GM12878 (cell line): ENCODE results near the gene CAT. TPM values are rescaled to one million over a fixed set of nuclear protein-coding genes. Genes with fewer than 3 reads are reported as not detected.

Source experiments
- ATAC-seq: fragments of 200-7000 bp; cut with Tn5 transposase; 3 replicates; pipeline ENCODE4 v1.9.1; 2020; ENCODE audit warnings: mild to moderate bottlenecking, moderate library complexity
- BruUV-seq: library from RNA; stranded (reverse); fragments of 400-500 nt; replicated peaks from 2 replicates; lab custom pipeline; 2021; lab: Mats Ljungman, UMichigan
- CTCF ChIA-PET: fragments of 300-600 bp; sonication (Branson Sonifier 250); formaldehyde crosslinking; extraction: SDS; loops from one replicate; lab custom pipeline; 2021; ENCODE audit warnings: inconsistent platforms; lab: Yijun Ruan, JAX
- POLR2A ChIA-PET: fragments of 350-600 bp; formaldehyde crosslinking; extraction: SDS; loops from one replicate; lab custom pipeline; 2021; ENCODE audit warnings: inconsistent platforms; lab: Charles Lee
- RAD21 ChIA-PET: fragments of 300-600 bp; sonication (Branson Sonifier 250); formaldehyde crosslinking; loops from one replicate; lab custom pipeline; 2023; ENCODE audit warnings: antibody characterized with exemption; ENCODE audit not compliant: unreplicated experiment; lab: Charles Lee
- SMC1A ChIA-PET: fragments of 300-600 bp; sonication (Branson Sonifier 250); formaldehyde crosslinking; loops from one replicate; lab custom pipeline; 2023; ENCODE audit not compliant: unreplicated experiment, uncharacterized antibody; lab: Charles Lee
- DNase-seq: peaks from one replicate; pipeline ENCODE4 v3.0.0-alpha.2; 2011; ENCODE audit warnings: low read depth, low spot score
- FAIRE-seq: peaks from 3 replicates; lab custom pipeline; 2011; peaks lifted over from hg19 to GRCh38; lab: Jason Lieb, UNC
- H2AFZ ChIP-seq: 2 replicates; pipeline ENCODE4 v1.6.0; 2011; ENCODE audit warnings: low read depth, low read length, control low read depth; ENCODE audit not compliant: control insufficient read depth
- H3K27ac ChIP-seq: 2 replicates; pipeline ENCODE4 v1.5.1; 2011; ENCODE audit warnings: control low read depth; ENCODE audit not compliant: control insufficient read depth, insufficient read depth
- H3K27me3 ChIP-seq, 2 experiments: replicated peaks in 1 of 2; 2 replicates each; pipeline versions ENCODE4 v1.6.0 to v1.6.1; 2011; ENCODE audit warnings: low read length in 1 of 2; ENCODE audit not compliant: control insufficient read depth in 2 of 2, insufficient read depth in 2 of 2
- H3K36me3 ChIP-seq, 2 experiments: 2 replicates each; pipeline ENCODE4 v1.5.1; 2011; ENCODE audit warnings: low read length in 1 of 2; ENCODE audit not compliant: control insufficient read depth in 2 of 2, insufficient read depth in 2 of 2
- H3K4me1 ChIP-seq: 2 replicates; pipeline ENCODE4 v1.6.1; 2011; ENCODE audit warnings: mild to moderate bottlenecking, low read length, moderate library complexity, mixed read lengths; ENCODE audit not compliant: control insufficient read depth, insufficient read depth
- H3K4me2 ChIP-seq: 2 replicates; pipeline ENCODE4 v1.6.0; 2011; ENCODE audit warnings: control low read depth; ENCODE audit not compliant: control insufficient read depth, insufficient read depth
- H3K4me3 ChIP-seq: fragments of 200-600 bp; sonication (generic); 2 replicates; pipeline ENCODE4 v1.5.1; 2016
- H3K79me2 ChIP-seq: 2 replicates; pipeline ENCODE4 v1.6.0; 2011; ENCODE audit warnings: low read length; ENCODE audit not compliant: control insufficient read depth, insufficient read depth
- H3K9ac ChIP-seq: 2 replicates; pipeline ENCODE4 v1.8.0; 2011; ENCODE audit warnings: low read length, control low read depth, mixed read lengths; ENCODE audit not compliant: control insufficient read depth, insufficient read depth
- H3K9me3 ChIP-seq: replicated peaks from 3 replicates; pipeline ENCODE4 v1.5.1; 2011; ENCODE audit warnings: mild to moderate bottlenecking, low read length; ENCODE audit not compliant: control insufficient read depth, insufficient read depth
- H4K20me1 ChIP-seq: 2 replicates; pipeline ENCODE4 v1.6.0; 2011; ENCODE audit not compliant: control insufficient read depth, insufficient read depth
- GABPA ChIP-seq: IDR thresholded peaks from 2 replicates; pipeline ENCODE4 v1.6.1; 2014; ENCODE audit warnings: antibody characterized with exemption, low read depth, mild to moderate bottlenecking, inconsistent platforms
- JUND ChIP-seq: IDR thresholded peaks from 2 replicates; pipeline ENCODE4 v1.6.1; 2012; ENCODE audit warnings: low read depth, mild to moderate bottlenecking, low read length, improper control_type of control experiment, moderate library complexity
- NFYA ChIP-seq: IDR thresholded peaks from 2 replicates; pipeline ENCODE4 v1.6.1; 2011; ENCODE audit warnings: low read depth, mild to moderate bottlenecking, low read length, improper control_type of control experiment, borderline replicate concordance
- PAX5 ChIP-seq: IDR thresholded peaks from 2 replicates; pipeline ENCODE4 v1.6.1; 2011; ENCODE audit warnings: low read depth, low read length, borderline replicate concordance
- PML ChIP-seq: IDR thresholded peaks from 2 replicates; pipeline ENCODE4 v1.6.1; 2012; ENCODE audit warnings: low read length, inconsistent platforms
- RAD51 ChIP-seq: fragments of 450-650 bp; IDR thresholded peaks from 2 replicates; pipeline ENCODE4 v1.6.1; 2016; ENCODE audit warnings: moderate library complexity, mild to moderate bottlenecking, inconsistent platforms
- RCOR1 ChIP-seq: conservative IDR thresholded peaks from 2 replicates; pipeline ENCODE4 v1.6.1; 2012; ENCODE audit warnings: low read depth, low read length, improper control_type of control experiment
- RFX5 ChIP-seq: IDR thresholded peaks from 2 replicates; pipeline ENCODE4 v1.6.1; 2011; ENCODE audit warnings: low read depth, low read length, improper control_type of control experiment
- RUNX3 ChIP-seq: IDR thresholded peaks from 2 replicates; pipeline ENCODE4 v1.6.1; 2012; ENCODE audit warnings: low read length, inconsistent platforms
- WRNIP1 ChIP-seq: IDR thresholded peaks from 2 replicates; pipeline ENCODE4 v1.6.1; 2011; ENCODE audit warnings: low read depth, low read length, improper control_type of control experiment, borderline replicate concordance
- ZNF217 ChIP-seq: fragments of 450-650 bp; IDR thresholded peaks from 2 replicates; pipeline ENCODE4 v1.6.1; 2017; ENCODE audit warnings: antibody characterized with exemption, mild to moderate bottlenecking
- WGBS: methylation state at CpG from one replicate; pipeline ENCODE4 v1.1.6; 2016; ENCODE audit warnings: low lambda C conversion rate; ENCODE audit not compliant: insufficient replicate concordance, insufficient coverage; ENCODE audit errors: missing lambda C conversion rate; 5-methylcytosine and 5-hydroxymethylcytosine counted together
- in situ Hi-C: fragments of 300-500 bp; cut with MboI; formaldehyde crosslinking; loops from 9 replicates; pipeline ENCODE4 v1.14.3; 2018; ENCODE audit warnings: mixed read lengths
- intact Hi-C: fragments of 100-400 bp; cut with micrococcal nuclease; formaldehyde crosslinking; loops from one replicate; pipeline ENCODE4 v1.14.2; 2022; ENCODE audit not compliant: unreplicated experiment
- polyA plus RNA-seq, 11 experiments: library from polyadenylated mRNA; depleted of rRNA in 4 of 11; unstranded in 6 of 11; stranded (reverse) in 5 of 11; fragments of >200 nt; fragmentation: Nextera tagmentation in 4 of 11; fragmentation: Illumina TruSeq in 1 of 11; extraction: Ambion mirVana in 4 of 11; extraction: Trizol in 1 of 11; gene quantifications; 1 replicate in 1 of 11; 2 replicates in 10 of 11; pipeline versions ENCODE4 v1.2.1 to v1.2.3, GENCODE V29; 2011 to 2016; ENCODE audit warnings: inconsistent platforms in 2 of 11, missing spikeins in 2 of 11, low read depth in 1 of 11
- total RNA-seq, 4 experiments: library from RNA; depleted of rRNA in 3 of 4; stranded (reverse); fragments of >200 nt in 3 of 4; fragmentation: Illumina TruSeq in 1 of 4; extraction: Trizol in 1 of 4; gene quantifications; 2 replicates each; pipeline versions ENCODE4 v1.2.1 to v1.2.3, GENCODE V29; 2013 to 2021
- TF ChIP-seq, protein P1 (sequence below): fragments of 450-650 bp; IDR thresholded peaks from 2 replicates; pipeline ENCODE4 v1.6.1; 2017; ENCODE audit warnings: antibody characterized with exemption, mild to moderate bottlenecking, moderate library complexity
- TF ChIP-seq, protein P2 (sequence below): fragments of 450-650 bp; IDR thresholded peaks from 2 replicates; pipeline ENCODE4 v1.6.1; 2017; ENCODE audit warnings: borderline replicate concordance
- TF ChIP-seq, protein P3 (sequence below): fragments of 450-650 bp; IDR thresholded peaks from 2 replicates; pipeline ENCODE4 v1.6.1; 2017; ENCODE audit warnings: mild to moderate bottlenecking, low read depth, inconsistent platforms; ENCODE audit not compliant: poor library complexity, severe bottlenecking
- TF ChIP-seq, protein P4 (sequence below): fragments of 450-650 bp; IDR thresholded peaks from 2 replicates; pipeline ENCODE4 v1.6.1; 2018; ENCODE audit warnings: borderline replicate concordance, mild to moderate bottlenecking; ENCODE audit not compliant: partially characterized antibody

Gene CAT
- total and polyA plus RNA-seq, 10 of the 15 experiments (the other 5 are each of a cell fraction or from before 2014, with no cell fraction given), result 22.4 to 71.3 (median 33.6) TPM

DNA sequence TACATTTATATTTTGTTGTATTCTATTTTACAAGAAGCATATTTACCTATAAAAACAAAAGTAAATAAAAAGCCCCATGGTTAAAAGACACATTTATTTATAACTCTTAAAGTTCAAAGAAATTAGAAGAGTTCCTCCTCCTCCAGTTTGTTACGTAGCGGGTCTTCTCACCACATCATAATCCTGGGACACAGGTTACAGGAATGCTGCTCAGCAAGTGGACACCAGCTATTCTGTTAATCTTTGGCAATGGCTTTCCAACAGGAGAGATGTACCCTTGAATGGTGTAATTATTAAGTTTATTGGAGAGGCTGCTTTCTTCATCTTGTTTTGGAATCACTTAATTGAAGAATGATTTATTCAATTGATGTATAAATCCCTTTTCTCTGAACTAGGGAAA lies 19.6 kb upstream of the CAT start:
- no peak overlapping the region for H2AFZ ChIP-seq
- no TSS peak for BruUV-seq
- no peak overlapping the region for H3K4me2 ChIP-seq
- no peak overlapping the region for H3K27ac ChIP-seq
- H3K79me2 ChIP-seq, result no peaks in the 10 kb centered on the region
- no peak overlapping the region for H3K4me3 ChIP-seq
- no peak for FAIRE-seq
- no peak overlapping the region for H3K9ac ChIP-seq
- no peaks in the 10 kb centered on the region for H3K36me3 ChIP-seq
- intact Hi-C loops, result no loop called here
- CTCF ChIA-PET, result interaction anchor here (1.1 to 1.6 kb wide), 2 partner anchors 49 to 73 kb away, joined by 3 to 5 read pairs; no protein-coding TSS in a partner anchor
- H3K27me3 ChIP-seq, result peaks cover 0 to 2% of the 10 kb centered on the region in 2 experiments; a peak in 2 of 4 replicates
- TF ChIP-seq WRNIP1 (no peak), PAX5 (no peak), PML (no peak), GABPA (no peak), RUNX3 (no peak), NFYA (no peak), RCOR1 (no peak), RFX5 (no peak), ZNF217 (no peak), RAD51 (no peak), JUND (no peak)
- TF ChIP-seq, protein P1, sequence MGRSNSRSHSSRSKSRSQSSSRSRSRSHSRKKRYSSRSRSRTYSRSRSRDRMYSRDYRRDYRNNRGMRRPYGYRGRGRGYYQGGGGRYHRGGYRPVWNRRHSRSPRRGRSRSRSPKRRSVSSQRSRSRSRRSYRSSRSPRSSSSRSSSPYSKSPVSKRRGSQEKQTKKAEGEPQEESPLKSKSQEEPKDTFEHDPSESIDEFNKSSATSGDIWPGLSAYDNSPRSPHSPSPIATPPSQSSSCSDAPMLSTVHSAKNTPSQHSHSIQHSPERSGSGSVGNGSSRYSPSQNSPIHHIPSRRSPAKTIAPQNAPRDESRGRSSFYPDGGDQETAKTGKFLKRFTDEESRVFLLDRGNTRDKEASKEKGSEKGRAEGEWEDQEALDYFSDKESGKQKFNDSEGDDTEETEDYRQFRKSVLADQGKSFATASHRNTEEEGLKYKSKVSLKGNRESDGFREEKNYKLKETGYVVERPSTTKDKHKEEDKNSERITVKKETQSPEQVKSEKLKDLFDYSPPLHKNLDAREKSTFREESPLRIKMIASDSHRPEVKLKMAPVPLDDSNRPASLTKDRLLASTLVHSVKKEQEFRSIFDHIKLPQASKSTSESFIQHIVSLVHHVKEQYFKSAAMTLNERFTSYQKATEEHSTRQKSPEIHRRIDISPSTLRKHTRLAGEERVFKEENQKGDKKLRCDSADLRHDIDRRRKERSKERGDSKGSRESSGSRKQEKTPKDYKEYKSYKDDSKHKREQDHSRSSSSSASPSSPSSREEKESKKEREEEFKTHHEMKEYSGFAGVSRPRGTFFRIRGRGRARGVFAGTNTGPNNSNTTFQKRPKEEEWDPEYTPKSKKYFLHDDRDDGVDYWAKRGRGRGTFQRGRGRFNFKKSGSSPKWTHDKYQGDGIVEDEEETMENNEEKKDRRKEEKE, result no peak
- TF ChIP-seq, protein P2, sequence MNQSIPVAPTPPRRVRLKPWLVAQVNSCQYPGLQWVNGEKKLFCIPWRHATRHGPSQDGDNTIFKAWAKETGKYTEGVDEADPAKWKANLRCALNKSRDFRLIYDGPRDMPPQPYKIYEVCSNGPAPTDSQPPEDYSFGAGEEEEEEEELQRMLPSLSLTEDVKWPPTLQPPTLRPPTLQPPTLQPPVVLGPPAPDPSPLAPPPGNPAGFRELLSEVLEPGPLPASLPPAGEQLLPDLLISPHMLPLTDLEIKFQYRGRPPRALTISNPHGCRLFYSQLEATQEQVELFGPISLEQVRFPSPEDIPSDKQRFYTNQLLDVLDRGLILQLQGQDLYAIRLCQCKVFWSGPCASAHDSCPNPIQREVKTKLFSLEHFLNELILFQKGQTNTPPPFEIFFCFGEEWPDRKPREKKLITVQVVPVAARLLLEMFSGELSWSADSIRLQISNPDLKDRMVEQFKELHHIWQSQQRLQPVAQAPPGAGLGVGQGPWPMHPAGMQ, result no peak
- TF ChIP-seq, protein P3, sequence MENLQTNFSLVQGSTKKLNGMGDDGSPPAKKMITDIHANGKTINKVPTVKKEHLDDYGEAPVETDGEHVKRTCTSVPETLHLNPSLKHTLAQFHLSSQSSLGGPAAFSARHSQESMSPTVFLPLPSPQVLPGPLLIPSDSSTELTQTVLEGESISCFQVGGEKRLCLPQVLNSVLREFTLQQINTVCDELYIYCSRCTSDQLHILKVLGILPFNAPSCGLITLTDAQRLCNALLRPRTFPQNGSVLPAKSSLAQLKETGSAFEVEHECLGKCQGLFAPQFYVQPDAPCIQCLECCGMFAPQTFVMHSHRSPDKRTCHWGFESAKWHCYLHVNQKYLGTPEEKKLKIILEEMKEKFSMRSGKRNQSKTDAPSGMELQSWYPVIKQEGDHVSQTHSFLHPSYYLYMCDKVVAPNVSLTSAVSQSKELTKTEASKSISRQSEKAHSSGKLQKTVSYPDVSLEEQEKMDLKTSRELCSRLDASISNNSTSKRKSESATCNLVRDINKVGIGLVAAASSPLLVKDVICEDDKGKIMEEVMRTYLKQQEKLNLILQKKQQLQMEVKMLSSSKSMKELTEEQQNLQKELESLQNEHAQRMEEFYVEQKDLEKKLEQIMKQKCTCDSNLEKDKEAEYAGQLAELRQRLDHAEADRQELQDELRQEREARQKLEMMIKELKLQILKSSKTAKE, result no peak
- TF ChIP-seq, protein P4, sequence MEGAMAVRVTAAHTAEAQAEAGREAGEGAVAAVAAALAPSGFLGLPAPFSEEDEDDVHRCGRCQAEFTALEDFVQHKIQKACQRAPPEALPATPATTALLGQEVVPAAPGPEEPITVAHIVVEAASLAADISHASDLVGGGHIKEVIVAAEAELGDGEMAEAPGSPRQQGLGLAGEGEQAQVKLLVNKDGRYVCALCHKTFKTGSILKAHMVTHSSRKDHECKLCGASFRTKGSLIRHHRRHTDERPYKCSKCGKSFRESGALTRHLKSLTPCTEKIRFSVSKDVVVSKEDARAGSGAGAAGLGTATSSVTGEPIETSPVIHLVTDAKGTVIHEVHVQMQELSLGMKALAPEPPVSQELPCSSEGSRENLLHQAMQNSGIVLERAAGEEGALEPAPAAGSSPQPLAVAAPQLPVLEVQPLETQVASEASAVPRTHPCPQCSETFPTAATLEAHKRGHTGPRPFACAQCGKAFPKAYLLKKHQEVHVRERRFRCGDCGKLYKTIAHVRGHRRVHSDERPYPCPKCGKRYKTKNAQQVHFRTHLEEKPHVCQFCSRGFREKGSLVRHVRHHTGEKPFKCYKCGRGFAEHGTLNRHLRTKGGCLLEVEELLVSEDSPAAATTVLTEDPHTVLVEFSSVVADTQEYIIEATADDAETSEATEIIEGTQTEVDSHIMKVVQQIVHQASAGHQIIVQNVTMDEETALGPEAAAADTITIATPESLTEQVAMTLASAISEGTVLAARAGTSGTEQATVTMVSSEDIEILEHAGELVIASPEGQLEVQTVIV, result no peak
- TF ChIP-seq, all 136 proteins: peak for 0
- ChIA-PET POLR2A (no interaction called here), SMC1A (no interaction called here), RAD21 (no interaction called here)
- no peak for DNase-seq
- Histone ChIP-seq H3K9me3 (no peaks in the 10 kb centered on the region; the same call in 2 of the 3 replicates), H3K4me1 (no peaks in the 10 kb centered on the region), H4K20me1 (no peaks in the 10 kb centered on the region)
- WGBS, result 62% methylated on average over 2 of the region's 2 CpGs
- in situ Hi-C loops, result no loop called here
- no peak for ATAC-seq
